MM.1S (cell line): Measurements from ENCODE around the gene TOP2A.

Experiments used
- DNase-seq: peaks from one replicate; pipeline ENCODE4 v3.0.0-alpha.2; 2015
- H2AFZ ChIP-seq: fragments of 300-600 bp; sonication (generic); 2 replicates; pipeline ENCODE4 v1.6.0; 2016; ENCODE audit warnings: antibody characterized with exemption, low read length
- H3F3A ChIP-seq: fragments of 300-600 bp; sonication (generic); 2 replicates; pipeline ENCODE4 v1.6.1; 2016; ENCODE audit warnings: mild to moderate bottlenecking, antibody characterized with exemption, low read length, moderate library complexity, mixed read lengths; ENCODE audit not compliant: insufficient read depth
- H3K27ac ChIP-seq: fragments of 300-600 bp; sonication (generic); 2 replicates; pipeline ENCODE4 v1.5.1; 2016; ENCODE audit warnings: mild to moderate bottlenecking, low read length
- H3K27me3 ChIP-seq: fragments of 300-600 bp; sonication (generic); replicated peaks from 2 replicates; pipeline ENCODE4 v1.6.0; 2016; ENCODE audit warnings: low read length; ENCODE audit not compliant: insufficient read depth
- H3K36me3 ChIP-seq: fragments of 300-600 bp; sonication (generic); replicated peaks from 2 replicates; pipeline ENCODE4 v1.6.1; 2016; ENCODE audit warnings: mild to moderate bottlenecking, low read length, mixed read lengths; ENCODE audit not compliant: insufficient read depth
- H3K4me1 ChIP-seq: fragments of 300-600 bp; sonication (generic); 2 replicates; pipeline ENCODE4 v1.6.1; 2016; ENCODE audit warnings: low read length, mixed read lengths
- H3K4me2 ChIP-seq: fragments of 300-600 bp; sonication (generic); 2 replicates; pipeline ENCODE4 v1.6.0; 2016; ENCODE audit warnings: low read depth, low read length
- H3K4me3 ChIP-seq: fragments of 300-600 bp; sonication (generic); 2 replicates; pipeline ENCODE4 v1.5.1; 2016; ENCODE audit warnings: low read length, mixed read lengths
- H3K79me2 ChIP-seq: fragments of 300-600 bp; sonication (generic); 2 replicates; pipeline ENCODE4 v1.6.1; 2016; ENCODE audit warnings: mixed run types, low read length, mixed read lengths
- H3K9ac ChIP-seq: fragments of 300-600 bp; sonication (generic); 2 replicates; pipeline ENCODE4 v1.6.1; 2016; ENCODE audit warnings: low read length, mixed read lengths
- H3K9me2 ChIP-seq: fragments of 300-600 bp; sonication (generic); replicated peaks from 2 replicates; pipeline ENCODE4 v1.6.1; 2016; ENCODE audit warnings: mild to moderate bottlenecking, low read length, mixed read lengths; ENCODE audit not compliant: insufficient read depth
- H3K9me3 ChIP-seq: fragments of 300-600 bp; sonication (generic); replicated peaks from 2 replicates; pipeline ENCODE4 v1.6.1; 2016; ENCODE audit warnings: mild to moderate bottlenecking, low read length, mixed read lengths; ENCODE audit not compliant: insufficient read depth
- H4K20me1 ChIP-seq: fragments of 300-600 bp; sonication (generic); 2 replicates; pipeline ENCODE4 v1.6.1; 2016; ENCODE audit warnings: mild to moderate bottlenecking, low read length, moderate library complexity, mixed read lengths; ENCODE audit not compliant: insufficient read depth
- EZH2 ChIP-seq: fragments of 300-600 bp; sonication (generic); optimal IDR thresholded peaks from 2 replicates; pipeline ENCODE3; 2017; ENCODE audit warnings: low read depth, mild to moderate bottlenecking, antibody characterized with exemption, low read length, mixed read lengths
- EZH2phosphoT487 ChIP-seq: fragments of 300-600 bp; sonication (generic); IDR thresholded peaks from 2 replicates; pipeline ENCODE4 v1.6.1; 2018; ENCODE audit warnings: antibody characterized with exemption, low read length
- TF ChIP-seq, protein P1 (sequence below): fragments of 300-600 bp; sonication (generic); IDR thresholded peaks from 2 replicates; pipeline ENCODE4 v1.5.1; 2016; ENCODE audit warnings: antibody characterized with exemption, low read length, mixed read lengths

TOP2A gene

DNA sequence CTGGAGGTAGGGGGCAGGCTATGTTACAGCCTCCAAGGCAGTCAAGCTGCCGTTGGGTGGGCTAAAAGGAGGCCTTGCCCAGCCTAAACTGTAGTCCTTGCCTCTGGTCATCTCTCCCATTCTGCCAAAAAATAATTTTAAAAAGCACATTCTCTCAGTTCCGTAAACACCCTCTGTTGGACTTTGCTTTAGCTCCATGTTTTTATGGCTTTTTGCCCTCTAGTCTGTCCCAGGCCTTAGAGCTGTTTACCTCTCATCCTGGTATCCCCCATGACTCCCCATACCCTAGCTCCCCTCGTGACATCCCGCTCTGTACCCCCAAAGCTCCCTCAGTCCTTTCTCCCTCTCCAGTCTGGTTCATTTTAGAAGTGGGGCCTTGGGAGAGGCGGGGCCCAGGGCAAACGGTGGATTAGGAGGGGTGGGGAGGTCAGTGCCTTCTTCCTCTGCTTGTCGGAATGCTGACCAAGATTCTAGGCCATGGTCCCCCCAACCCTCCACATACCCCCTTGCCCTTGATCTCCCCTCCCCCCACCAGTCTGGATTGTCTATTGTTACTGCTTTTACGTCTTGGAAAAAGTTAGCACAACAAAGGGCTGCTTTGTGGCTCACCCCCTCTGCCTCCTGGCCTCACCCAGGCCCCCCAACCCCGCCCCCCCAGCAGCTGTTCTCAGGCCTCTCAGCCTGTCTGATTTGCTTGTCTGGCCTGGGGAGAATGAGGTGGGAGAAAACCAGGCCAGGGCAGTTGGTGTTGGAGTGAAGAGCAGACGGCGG is 71.5 kb downstream of the TOP2A start:
- Histone ChIP-seq H3K27ac (no peak overlapping the region), H3K79me2 (peaks cover 96% of the 10 kb centered on the region), H3K4me3 (no peak overlapping the region), H3K9ac (no peak overlapping the region), H3K27me3 (no peaks in the 10 kb centered on the region), H4K20me1 (peaks cover 25% of the 10 kb centered on the region; the same call in 1 of the 2 replicates), H2AFZ (no peak overlapping the region), H3K36me3 (no peaks in the 10 kb centered on the region), H3K9me2 (no peaks in the 10 kb centered on the region), H3F3A (no peaks in the 10 kb centered on the region), H3K4me1 (no peaks in the 10 kb centered on the region), H3K4me2 (no peak overlapping the region), H3K9me3 (no peaks in the 10 kb centered on the region)
- DNase-seq = no peak
- TF ChIP-seq EZH2phosphoT487 (no peak), EZH2 (no peak)
- TF ChIP-seq, protein P1, sequence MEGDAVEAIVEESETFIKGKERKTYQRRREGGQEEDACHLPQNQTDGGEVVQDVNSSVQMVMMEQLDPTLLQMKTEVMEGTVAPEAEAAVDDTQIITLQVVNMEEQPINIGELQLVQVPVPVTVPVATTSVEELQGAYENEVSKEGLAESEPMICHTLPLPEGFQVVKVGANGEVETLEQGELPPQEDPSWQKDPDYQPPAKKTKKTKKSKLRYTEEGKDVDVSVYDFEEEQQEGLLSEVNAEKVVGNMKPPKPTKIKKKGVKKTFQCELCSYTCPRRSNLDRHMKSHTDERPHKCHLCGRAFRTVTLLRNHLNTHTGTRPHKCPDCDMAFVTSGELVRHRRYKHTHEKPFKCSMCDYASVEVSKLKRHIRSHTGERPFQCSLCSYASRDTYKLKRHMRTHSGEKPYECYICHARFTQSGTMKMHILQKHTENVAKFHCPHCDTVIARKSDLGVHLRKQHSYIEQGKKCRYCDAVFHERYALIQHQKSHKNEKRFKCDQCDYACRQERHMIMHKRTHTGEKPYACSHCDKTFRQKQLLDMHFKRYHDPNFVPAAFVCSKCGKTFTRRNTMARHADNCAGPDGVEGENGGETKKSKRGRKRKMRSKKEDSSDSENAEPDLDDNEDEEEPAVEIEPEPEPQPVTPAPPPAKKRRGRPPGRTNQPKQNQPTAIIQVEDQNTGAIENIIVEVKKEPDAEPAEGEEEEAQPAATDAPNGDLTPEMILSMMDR = no peak

- Histone ChIP-seq H3K27ac (no peak overlapping the region), H3K4me2 (no peak overlapping the region), H3K9me3 (no peaks in the 10 kb centered on the region), H3K27me3 (no peaks in the 10 kb centered on the region), H3K9ac (no peak overlapping the region), H3K79me2 (peaks cover 98% of the 10 kb centered on the region), H3K36me3 (no peaks in the 10 kb centered on the region), H3K4me3 (no peak overlapping the region), H4K20me1 (peaks cover 32% of the 10 kb centered on the region), H2AFZ (no peak overlapping the region), H3K9me2 (no peaks in the 10 kb centered on the region), H3F3A (no peaks in the 10 kb centered on the region), H3K4me1 (no peaks in the 10 kb centered on the region)
- no peak for DNase-seq
- TF ChIP-seq, protein P1 = no peak
- TF ChIP-seq EZH2 (no peak), EZH2phosphoT487 (no peak)
Observed at GRCh38 chr17:40345161-40345993, 72.3 kb downstream of the TOP2A start.

DNA sequence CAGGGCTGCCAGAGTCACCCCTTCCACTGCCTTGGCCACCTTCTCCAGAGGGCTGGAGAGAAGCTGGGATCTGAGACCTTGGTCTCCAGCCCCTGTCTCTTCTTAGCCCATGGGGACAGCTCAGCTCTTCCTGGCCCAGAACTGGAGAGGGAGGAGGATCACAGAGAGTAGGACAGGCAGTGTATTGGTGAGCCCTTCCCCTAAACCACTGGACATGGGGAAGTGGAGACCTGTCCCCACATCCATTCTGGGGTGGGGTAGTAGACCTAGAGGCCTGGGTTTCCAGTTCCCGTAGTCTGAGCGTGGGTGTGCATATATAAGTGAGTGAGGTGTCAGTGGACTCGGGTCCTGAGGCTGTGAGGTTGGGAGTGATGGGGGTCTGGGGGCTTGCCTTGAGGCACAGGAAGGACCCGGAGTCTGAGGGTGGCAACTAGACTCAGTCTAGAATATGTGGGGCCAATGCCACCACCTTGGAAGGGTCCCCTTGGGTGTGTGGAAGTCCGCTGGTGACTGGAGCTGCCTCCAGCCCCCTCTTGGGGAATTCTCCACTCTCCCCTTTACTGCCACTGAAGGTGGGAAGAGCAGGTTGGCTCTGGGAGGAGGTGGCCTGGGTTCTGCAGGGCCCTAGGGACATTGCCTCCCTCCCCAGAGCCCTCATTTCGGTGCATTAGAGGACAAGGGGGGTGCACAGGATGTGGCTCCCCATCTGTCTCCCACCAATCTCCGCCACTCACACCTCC is 73.1 kb downstream of the TOP2A start:
- H3F3A ChIP-seq = no peaks in the 10 kb centered on the region
- no peaks in the 10 kb centered on the region for H3K27me3 ChIP-seq
- no peaks in the 10 kb centered on the region for H3K9me3 ChIP-seq
- peaks cover 33% of the 10 kb centered on the region for H4K20me1 ChIP-seq
- no peaks in the 10 kb centered on the region for H3K4me1 ChIP-seq
- H3K27ac ChIP-seq = no peak overlapping the region
- H3K9me2 ChIP-seq = no peaks in the 10 kb centered on the region
- peaks cover 98% of the 10 kb centered on the region for H3K79me2 ChIP-seq
- TF ChIP-seq EZH2 = no peak
- no peak for TF ChIP-seq EZH2phosphoT487
- no peak overlapping the region for H3K4me2 ChIP-seq
- H3K9ac ChIP-seq = no peak overlapping the region
- no peaks in the 10 kb centered on the region for H3K36me3 ChIP-seq
- no peak overlapping the region for H2AFZ ChIP-seq
- DNase-seq = no peak
- no peak overlapping the region for H3K4me3 ChIP-seq
